Measurements from ENCODE around the gene FBXW4.

- TF ChIP-seq CTCF (conservative IDR thresholded peaks at IDR 0.05; ENCODE audit: low read length) (no peak), EZH2phosphoT487 (IDR thresholded peaks at IDR 0.05; ENCODE audit: borderline replicate concordance) (no peak)
These were observed 9.4 kb upstream of the FBXW4 start for GRCh38 chr10:101704331-101704730.

Measured in Loucy (cell line).